Measurements from ENCODE around the gene SNCA. TPM values are rescaled to one million over a fixed set of nuclear protein-coding genes. Genes with fewer than 3 reads are reported as not detected.

Gene SNCA
- total and polyA plus RNA-seq, 12 donors = 1.5 to 28.6 (median 4.7) TPM; not detected in 1

DNA sequence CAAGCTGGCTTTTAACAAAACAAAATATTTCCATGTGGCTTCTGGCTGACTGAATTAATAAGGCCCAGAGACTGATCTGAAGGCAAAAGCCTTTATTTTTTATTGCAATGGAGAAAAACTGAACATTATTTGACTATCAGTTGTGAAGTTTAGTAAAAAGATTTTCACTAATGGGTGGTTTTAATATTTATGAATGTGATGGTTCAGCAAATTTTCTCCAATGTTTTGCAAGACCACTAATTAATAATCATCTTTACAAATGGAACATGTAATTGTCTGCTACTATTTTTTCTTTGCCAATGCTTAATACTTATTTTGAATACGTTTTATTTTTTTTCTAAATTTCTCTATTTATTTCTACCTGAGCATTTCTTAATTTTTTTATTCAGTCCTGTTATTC, 90.6 kb downstream of the SNCA start:
- Histone ChIP-seq H3K4me3 (no peak overlapping the region), H3K36me3 (replicated peaks in 1 of 2) (no peaks in the 10 kb centered on the region), H3K9me3 (replicated peaks in 1 of 3) (no peaks in the 10 kb centered on the region), H3K4me1 (replicated peaks in 1 of 2) (no peaks in the 10 kb centered on the region), H3K27me3 (no peaks in the 10 kb centered on the region), H3K27ac (no peak overlapping the region)
- intact Hi-C loops (cut with DNase I) = no loop called here
- WGBS, 4 donors = 71 to 87% (median 83%) methylated on average over 1 of the region's 1 CpG
- no peak for DNase-seq
- TF ChIP-seq POLR2A (IDR thresholded peaks at IDR 0.05) = no peak
- TF ChIP-seq, protein P1, sequence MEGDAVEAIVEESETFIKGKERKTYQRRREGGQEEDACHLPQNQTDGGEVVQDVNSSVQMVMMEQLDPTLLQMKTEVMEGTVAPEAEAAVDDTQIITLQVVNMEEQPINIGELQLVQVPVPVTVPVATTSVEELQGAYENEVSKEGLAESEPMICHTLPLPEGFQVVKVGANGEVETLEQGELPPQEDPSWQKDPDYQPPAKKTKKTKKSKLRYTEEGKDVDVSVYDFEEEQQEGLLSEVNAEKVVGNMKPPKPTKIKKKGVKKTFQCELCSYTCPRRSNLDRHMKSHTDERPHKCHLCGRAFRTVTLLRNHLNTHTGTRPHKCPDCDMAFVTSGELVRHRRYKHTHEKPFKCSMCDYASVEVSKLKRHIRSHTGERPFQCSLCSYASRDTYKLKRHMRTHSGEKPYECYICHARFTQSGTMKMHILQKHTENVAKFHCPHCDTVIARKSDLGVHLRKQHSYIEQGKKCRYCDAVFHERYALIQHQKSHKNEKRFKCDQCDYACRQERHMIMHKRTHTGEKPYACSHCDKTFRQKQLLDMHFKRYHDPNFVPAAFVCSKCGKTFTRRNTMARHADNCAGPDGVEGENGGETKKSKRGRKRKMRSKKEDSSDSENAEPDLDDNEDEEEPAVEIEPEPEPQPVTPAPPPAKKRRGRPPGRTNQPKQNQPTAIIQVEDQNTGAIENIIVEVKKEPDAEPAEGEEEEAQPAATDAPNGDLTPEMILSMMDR (IDR thresholded peaks at IDR 0.05) = no peak

DNA sequence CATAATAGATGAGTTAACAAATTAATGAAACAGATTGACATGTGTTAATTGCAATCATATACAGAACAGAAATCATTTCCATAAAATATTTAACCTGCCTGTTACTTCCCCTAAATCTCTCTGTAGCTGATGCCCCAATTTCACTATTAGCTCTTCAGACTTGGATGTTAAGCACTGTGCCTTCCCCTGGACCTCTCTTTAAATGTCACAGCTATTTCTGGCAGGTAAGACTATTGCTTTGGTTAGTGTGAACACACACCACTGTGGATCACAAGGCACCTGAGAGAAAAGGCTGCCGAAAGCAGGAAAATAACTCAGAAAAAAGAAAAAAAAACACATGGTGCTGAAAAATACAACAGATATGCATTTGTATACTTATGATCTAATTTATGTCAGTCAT, 91.3 kb downstream of the SNCA start:
- intact Hi-C loops (cut with DNase I) = no loop called here

DNA sequence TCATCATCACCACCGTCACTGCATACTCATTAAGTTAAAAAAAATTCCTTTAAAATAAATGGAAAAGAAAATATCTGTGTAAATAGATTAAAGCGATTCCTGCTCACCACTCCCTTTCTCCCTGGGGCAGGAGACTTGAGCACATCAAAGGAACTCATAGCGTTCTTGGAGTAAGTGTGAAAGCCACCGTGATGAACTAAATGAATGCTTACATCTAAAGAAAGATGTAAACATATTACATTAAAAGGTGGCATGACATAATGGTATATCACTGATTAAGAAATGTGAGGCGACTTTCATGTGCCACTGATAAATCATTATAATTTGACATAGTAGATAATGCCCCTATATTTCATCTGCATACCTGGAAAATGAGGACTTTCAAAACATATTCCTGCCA, 92.0 kb downstream of the SNCA start:
- no peaks in the 10 kb centered on the region for H3K27me3 ChIP-seq
- intact Hi-C loops (cut with DNase I) = no loop called here
- H3K9me3 ChIP-seq (replicated peaks in 1 of 3) = no peaks in the 10 kb centered on the region
- H3K4me1 ChIP-seq (replicated peaks in 1 of 2) = no peaks in the 10 kb centered on the region
- H3K4me3 ChIP-seq = no peak overlapping the region
- WGBS, 4 donors = 85 to 90% (median 86%) methylated on average over 5 of the region's 5 CpGs
- H3K36me3 ChIP-seq (replicated peaks in 1 of 2) = no peaks in the 10 kb centered on the region
- no peak overlapping the region for H3K27ac ChIP-seq
- no peak for DNase-seq
- TF ChIP-seq, protein P1 (IDR thresholded peaks at IDR 0.05) = no peak
- no peak for TF ChIP-seq POLR2A (IDR thresholded peaks at IDR 0.05)

More for the DNA sequence above, 91.3 kb downstream of the SNCA start:
- DNase-seq = no peak
- WGBS, 4 donors = 74 to 98% (median 94%) methylated on average over 1 of the region's 1 CpG
- Histone ChIP-seq H3K4me1 (replicated peaks in 1 of 2) (no peaks in the 10 kb centered on the region), H3K27me3 (no peaks in the 10 kb centered on the region), H3K27ac (no peak overlapping the region), H3K36me3 (replicated peaks in 1 of 2) (no peaks in the 10 kb centered on the region), H3K4me3 (no peak overlapping the region), H3K9me3 (replicated peaks in 1 of 3) (no peaks in the 10 kb centered on the region)
- TF ChIP-seq, protein P1 (IDR thresholded peaks at IDR 0.05) = no peak
- TF ChIP-seq POLR2A (IDR thresholded peaks at IDR 0.05) = no peak

DNA sequence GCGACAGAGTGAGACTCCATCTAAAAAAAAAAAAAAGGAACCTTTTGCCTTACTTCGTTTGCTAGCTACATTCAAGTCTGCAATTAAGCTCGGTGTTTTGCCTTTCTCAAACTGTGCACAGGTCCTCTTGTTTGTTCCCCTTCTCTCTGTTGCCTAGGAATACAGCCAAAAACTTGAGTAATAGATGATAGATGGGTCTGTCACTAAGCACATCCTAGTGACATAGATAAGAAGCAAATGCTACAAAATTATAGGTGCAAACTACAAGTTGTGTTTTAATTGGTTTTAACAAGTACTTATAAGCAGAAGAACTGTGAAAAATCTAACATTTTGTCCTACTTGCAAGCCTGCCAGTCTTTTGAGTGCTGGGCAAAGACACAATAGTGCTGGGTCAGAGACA, 95.2 kb downstream of the SNCA start:
- intact Hi-C loops (cut with DNase I) = no loop called here
- no peak for TF ChIP-seq POLR2A (IDR thresholded peaks at IDR 0.05)
- TF ChIP-seq, protein P1 (IDR thresholded peaks at IDR 0.05) = no peak
- peaks cover 0 to 4% of the 10 kb centered on the region in 2 donors for H3K36me3 ChIP-seq (replicated peaks in 1 of 2)
- no peak overlapping the region for H3K27ac ChIP-seq
- H3K9me3 ChIP-seq (replicated peaks in 1 of 3) = no peaks in the 10 kb centered on the region
- DNase-seq = no peak
- no peaks in the 10 kb centered on the region for H3K4me1 ChIP-seq (replicated peaks in 1 of 2)
- no peak overlapping the region for H3K4me3 ChIP-seq
- no peaks in the 10 kb centered on the region for H3K27me3 ChIP-seq
- WGBS, 4 donors = 56 to 66% (median 61%) methylated on average over 3 of the region's 3 CpGs
